Suprapubic skin (tissue), 4 donors: Measurements from ENCODE around the gene PTPRD.

ENCODE experiments used
- CTCF ChIP-seq, 2 donors: fragments of 200-600 bp in 1 of 2; fragments of 450-650 bp in 1 of 2; sonication (generic) in 1 of 2; IDR thresholded peaks; one replicate each; pipeline ENCODE4 v1.5.1; 2016 to 2019; ENCODE audit warnings: antibody characterized with exemption in 2 of 2, mild to moderate bottlenecking in 1 of 2, moderate library complexity in 1 of 2
- POLR2A ChIP-seq, 2 donors: fragments of 450-650 bp; IDR thresholded peaks; one replicate each; pipeline ENCODE4 v1.6.1; 2017; ENCODE audit warnings: antibody characterized with exemption in 2 of 2, mild to moderate bottlenecking in 2 of 2, moderate library complexity in 2 of 2
- POLR2AphosphoS5 ChIP-seq, 3 donors: sonication (generic); formaldehyde crosslinking; IDR thresholded peaks; one replicate each; pipeline ENCODE4 v1.6.1; 2017; ENCODE audit warnings: antibody characterized with exemption in 3 of 3

- TF ChIP-seq CTCF (IDR thresholded peaks at IDR 0.05) (no peak), POLR2A (IDR thresholded peaks at IDR 0.05) (no peak), POLR2AphosphoS5 (IDR thresholded peaks at IDR 0.05) (no peak)
Measured at GRCh38 chr9:8732367-8733075, 1880.3 kb downstream of the PTPRD start.
